ENCODE measurements around the gene MRFAP1L1. TPM values are rescaled to one million over a fixed set of nuclear protein-coding genes. Genes with fewer than 3 reads are reported as not detected.

The MRFAP1L1 gene
- total RNA-seq, 1 donor from 2014 or later, result 69.3 TPM

- H3K4me1 Mint-ChIP-seq (ENCODE audit: low read depth), result peaks cover 12% of the 10 kb centered on the region
- H3K36me3 Mint-ChIP-seq (ENCODE audit: insufficient read depth), result no peaks in the 10 kb centered on the region
Measured at GRCh38 chr4:6753891-6754290, 44.2 kb upstream of the MRFAP1L1 start.

GRCh38 chr4:6753103-6753560 is 43.5 kb upstream of the MRFAP1L1 start:
- Mint-ChIP-seq H3K4me3 (ENCODE audit: low read depth) (no peak overlapping the region), H3K9me3 (ENCODE audit: low read depth) (no peaks in the 10 kb centered on the region), H3K27me3 (no peaks in the 10 kb centered on the region), H3K27ac (no peak overlapping the region), H3K36me3 (ENCODE audit: insufficient read depth) (no peaks in the 10 kb centered on the region), H3K4me1 (ENCODE audit: low read depth) (peaks cover 12% of the 10 kb centered on the region)
- DNase-seq (ENCODE audit: low spot score, unreplicated experiment), result no peak
- TF ChIP-seq, protein P1, sequence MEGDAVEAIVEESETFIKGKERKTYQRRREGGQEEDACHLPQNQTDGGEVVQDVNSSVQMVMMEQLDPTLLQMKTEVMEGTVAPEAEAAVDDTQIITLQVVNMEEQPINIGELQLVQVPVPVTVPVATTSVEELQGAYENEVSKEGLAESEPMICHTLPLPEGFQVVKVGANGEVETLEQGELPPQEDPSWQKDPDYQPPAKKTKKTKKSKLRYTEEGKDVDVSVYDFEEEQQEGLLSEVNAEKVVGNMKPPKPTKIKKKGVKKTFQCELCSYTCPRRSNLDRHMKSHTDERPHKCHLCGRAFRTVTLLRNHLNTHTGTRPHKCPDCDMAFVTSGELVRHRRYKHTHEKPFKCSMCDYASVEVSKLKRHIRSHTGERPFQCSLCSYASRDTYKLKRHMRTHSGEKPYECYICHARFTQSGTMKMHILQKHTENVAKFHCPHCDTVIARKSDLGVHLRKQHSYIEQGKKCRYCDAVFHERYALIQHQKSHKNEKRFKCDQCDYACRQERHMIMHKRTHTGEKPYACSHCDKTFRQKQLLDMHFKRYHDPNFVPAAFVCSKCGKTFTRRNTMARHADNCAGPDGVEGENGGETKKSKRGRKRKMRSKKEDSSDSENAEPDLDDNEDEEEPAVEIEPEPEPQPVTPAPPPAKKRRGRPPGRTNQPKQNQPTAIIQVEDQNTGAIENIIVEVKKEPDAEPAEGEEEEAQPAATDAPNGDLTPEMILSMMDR (IDR thresholded peaks at IDR 0.05; ENCODE audit: unreplicated experiment), result no peak

More at GRCh38 chr4:6753891-6754290, 44.2 kb upstream of the MRFAP1L1 start:
- no peak overlapping the region for H3K27ac Mint-ChIP-seq
- no peak overlapping the region for H3K4me3 Mint-ChIP-seq (ENCODE audit: low read depth)
- no peak for DNase-seq (ENCODE audit: low spot score, unreplicated experiment)
- H3K27me3 Mint-ChIP-seq, result no peaks in the 10 kb centered on the region
- H3K9me3 Mint-ChIP-seq (ENCODE audit: low read depth), result no peaks in the 10 kb centered on the region
- TF ChIP-seq, protein P1 (IDR thresholded peaks at IDR 0.05; ENCODE audit: unreplicated experiment), result no peak

- Mint-ChIP-seq H3K27me3 (no peaks in the 10 kb centered on the region), H3K4me3 (ENCODE audit: low read depth) (no peak overlapping the region), H3K4me1 (ENCODE audit: low read depth) (peaks cover 12% of the 10 kb centered on the region), H3K9me3 (ENCODE audit: low read depth) (no peaks in the 10 kb centered on the region), H3K27ac (peak overlapping the region; percentile 62), H3K36me3 (ENCODE audit: insufficient read depth) (no peaks in the 10 kb centered on the region)
- TF ChIP-seq, protein P1 (IDR thresholded peaks at IDR 0.05; ENCODE audit: unreplicated experiment), result no peak
- no peak for DNase-seq (ENCODE audit: low spot score, unreplicated experiment)
Measured at GRCh38 chr4:6752486-6752829, 42.8 kb upstream of the MRFAP1L1 start.

DNA sequence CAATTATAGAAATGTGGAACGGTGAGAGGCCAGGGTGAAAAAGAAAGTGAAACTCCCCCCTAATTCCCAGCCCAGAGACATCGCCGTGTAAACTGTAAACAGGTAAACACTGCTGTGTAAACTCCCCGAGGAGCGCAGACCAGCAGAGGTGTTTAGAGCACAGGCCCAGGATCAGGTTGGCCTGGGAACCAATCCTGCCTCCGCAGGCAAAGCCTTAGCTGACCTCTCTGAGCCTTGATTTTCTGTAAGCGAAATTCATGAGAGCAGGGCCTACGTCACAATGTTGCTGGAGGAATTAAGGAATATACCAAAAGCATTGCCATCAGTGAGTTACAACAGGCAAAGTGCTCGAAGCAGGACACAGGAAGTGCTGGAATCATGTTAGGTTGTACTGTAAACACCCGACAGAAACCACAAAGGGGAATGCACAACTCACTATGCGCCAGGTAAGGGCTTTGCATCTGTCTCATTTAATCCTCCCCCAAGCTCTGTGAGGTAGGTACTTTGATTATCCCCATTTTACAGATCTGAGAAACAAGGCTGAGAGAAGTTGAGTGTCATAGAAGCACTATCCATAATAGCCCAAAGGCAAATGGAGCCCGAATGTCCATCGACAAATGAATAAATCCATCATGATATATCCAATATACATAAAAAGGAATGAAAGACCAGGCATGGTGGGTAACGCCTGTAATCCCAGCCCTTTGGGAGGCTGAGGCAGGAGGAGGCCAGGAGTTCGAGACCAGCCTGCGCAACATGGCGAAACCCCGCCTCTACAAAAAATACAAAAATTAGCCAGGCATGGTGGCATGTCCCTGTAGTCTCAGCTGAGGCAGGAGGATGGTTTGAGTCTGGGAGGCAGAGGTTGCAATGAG is 42.2 kb upstream of the MRFAP1L1 start:
- Mint-ChIP-seq H3K4me3 (ENCODE audit: low read depth) (no peak overlapping the region), H3K4me1 (ENCODE audit: low read depth) (peaks cover 12% of the 10 kb centered on the region), H3K27ac (peak overlapping the region; percentile 44), H3K9me3 (ENCODE audit: low read depth) (no peaks in the 10 kb centered on the region), H3K27me3 (no peaks in the 10 kb centered on the region), H3K36me3 (ENCODE audit: insufficient read depth) (no peaks in the 10 kb centered on the region)
- TF ChIP-seq, protein P1 (IDR thresholded peaks at IDR 0.05; ENCODE audit: unreplicated experiment), result no peak
- DNase-seq (ENCODE audit: low spot score, unreplicated experiment), result no peak

- Mint-ChIP-seq H3K27me3 (no peaks in the 10 kb centered on the region), H3K4me3 (ENCODE audit: low read depth) (no peak overlapping the region), H3K4me1 (ENCODE audit: low read depth) (peaks cover 12% of the 10 kb centered on the region), H3K36me3 (ENCODE audit: insufficient read depth) (no peaks in the 10 kb centered on the region), H3K27ac (no peak overlapping the region), H3K9me3 (ENCODE audit: low read depth) (no peaks in the 10 kb centered on the region)
- no peak for DNase-seq (ENCODE audit: low spot score, unreplicated experiment)
- TF ChIP-seq, protein P1 (IDR thresholded peaks at IDR 0.05; ENCODE audit: unreplicated experiment), result no peak
Measured at GRCh38 chr4:6750286-6751221, 40.9 kb upstream of the MRFAP1L1 start.

Measured in progenitor cell of endocrine pancreas (in vitro differentiated cells).